PFSK-1 (cell line): Measurements from ENCODE around the gene ROCK1.

ENCODE experiments used
- FOXP2 ChIP-seq: optimal IDR thresholded peaks from 2 replicates; pipeline ENCODE3; 2011; ENCODE audit warnings: borderline replicate concordance, control low read depth, inconsistent platforms; ENCODE audit not compliant: insufficient read depth; ENCODE audit errors: extremely low read length, extremely low read depth
- TF ChIP-seq, protein P1 (sequence below), 2 experiments: IDR thresholded peaks; 2 replicates each; pipeline versions ENCODE4 v1.6.1 to v1.8.0; 2011 to 2012; ENCODE audit warnings: low read depth in 2 of 2, low read length in 2 of 2, control low read depth in 1 of 2, inconsistent platforms in 1 of 2, mild to moderate bottlenecking in 1 of 2, moderate library complexity in 1 of 2; ENCODE audit not compliant: insufficient read depth in 1 of 2

DNA sequence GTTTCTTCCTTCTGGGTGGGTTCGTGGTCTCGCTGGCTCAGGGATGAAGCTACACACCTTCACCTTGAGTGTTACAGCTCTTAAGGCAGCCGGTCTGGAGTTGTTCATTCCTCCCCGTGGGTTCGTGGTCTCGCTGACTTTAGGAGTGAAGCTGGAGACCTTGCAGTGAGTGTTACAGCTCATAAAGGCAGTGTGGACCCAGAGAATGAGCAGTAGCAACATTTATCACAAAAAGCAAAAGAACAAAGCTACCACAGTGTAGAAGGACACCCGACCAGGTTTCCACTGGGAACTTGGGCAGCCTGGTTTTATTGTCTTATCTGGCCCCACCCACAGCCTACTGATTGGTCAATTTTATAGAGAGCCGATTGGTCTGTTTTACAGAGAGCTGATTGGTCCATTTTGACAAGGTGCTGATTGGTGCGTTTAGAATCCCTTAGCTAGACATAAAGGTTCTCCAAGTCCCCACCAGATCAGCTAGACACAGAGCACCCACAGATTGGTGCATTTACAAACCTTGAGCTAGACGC is 20.1 kb upstream of the ROCK1 start:
- TF ChIP-seq FOXP2, result no peak
- TF ChIP-seq, protein P1, sequence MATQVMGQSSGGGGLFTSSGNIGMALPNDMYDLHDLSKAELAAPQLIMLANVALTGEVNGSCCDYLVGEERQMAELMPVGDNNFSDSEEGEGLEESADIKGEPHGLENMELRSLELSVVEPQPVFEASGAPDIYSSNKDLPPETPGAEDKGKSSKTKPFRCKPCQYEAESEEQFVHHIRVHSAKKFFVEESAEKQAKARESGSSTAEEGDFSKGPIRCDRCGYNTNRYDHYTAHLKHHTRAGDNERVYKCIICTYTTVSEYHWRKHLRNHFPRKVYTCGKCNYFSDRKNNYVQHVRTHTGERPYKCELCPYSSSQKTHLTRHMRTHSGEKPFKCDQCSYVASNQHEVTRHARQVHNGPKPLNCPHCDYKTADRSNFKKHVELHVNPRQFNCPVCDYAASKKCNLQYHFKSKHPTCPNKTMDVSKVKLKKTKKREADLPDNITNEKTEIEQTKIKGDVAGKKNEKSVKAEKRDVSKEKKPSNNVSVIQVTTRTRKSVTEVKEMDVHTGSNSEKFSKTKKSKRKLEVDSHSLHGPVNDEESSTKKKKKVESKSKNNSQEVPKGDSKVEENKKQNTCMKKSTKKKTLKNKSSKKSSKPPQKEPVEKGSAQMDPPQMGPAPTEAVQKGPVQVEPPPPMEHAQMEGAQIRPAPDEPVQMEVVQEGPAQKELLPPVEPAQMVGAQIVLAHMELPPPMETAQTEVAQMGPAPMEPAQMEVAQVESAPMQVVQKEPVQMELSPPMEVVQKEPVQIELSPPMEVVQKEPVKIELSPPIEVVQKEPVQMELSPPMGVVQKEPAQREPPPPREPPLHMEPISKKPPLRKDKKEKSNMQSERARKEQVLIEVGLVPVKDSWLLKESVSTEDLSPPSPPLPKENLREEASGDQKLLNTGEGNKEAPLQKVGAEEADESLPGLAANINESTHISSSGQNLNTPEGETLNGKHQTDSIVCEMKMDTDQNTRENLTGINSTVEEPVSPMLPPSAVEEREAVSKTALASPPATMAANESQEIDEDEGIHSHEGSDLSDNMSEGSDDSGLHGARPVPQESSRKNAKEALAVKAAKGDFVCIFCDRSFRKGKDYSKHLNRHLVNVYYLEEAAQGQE (IDR thresholded peaks at IDR 0.05; ENCODE audit: insufficient read depth in 1 of 2, low read depth in 2 of 2, low read length in 2 of 2), result no peak
